Fibroblast of pulmonary artery (primary cell): ENCODE results near the gene OBI1.
A peak's percentile ranks its signal among the peaks of the same experiment; 100 is the strongest.

ENCODE experiments used
- DNase-seq: peaks from one replicate; pipeline ENCODE4 v3.0.0-alpha.2; 2010; ENCODE audit warnings: low read depth
- H3K4me3 ChIP-seq: replicated peaks from 2 replicates; pipeline ENCODE4 v1.5.1; 2011; ENCODE audit warnings: low read depth, mild to moderate bottlenecking, control low read depth, low read length, moderate library complexity
- CTCF ChIP-seq: IDR thresholded peaks from 2 replicates; pipeline ENCODE4 v1.5.1; 2011; ENCODE audit warnings: mild to moderate bottlenecking, control low read depth, low read length, inconsistent platforms; ENCODE audit errors: missing control alignments

Gene OBI1

GRCh38 chr13:78587395-78587794 lies 71.6 kb downstream of the OBI1 start:
- no peak overlapping the region for H3K4me3 ChIP-seq
- DNase-seq, result no peak

GRCh38 chr13:78586706-78587105 lies 72.2 kb downstream of the OBI1 start:
- peak; percentile 23 for TF ChIP-seq CTCF
- H3K4me3 ChIP-seq, result no peak overlapping the region
- DNase-seq, result no peak

More at GRCh38 chr13:78587395-78587794, 71.6 kb downstream of the OBI1 start:
- TF ChIP-seq CTCF, result no peak

DNA sequence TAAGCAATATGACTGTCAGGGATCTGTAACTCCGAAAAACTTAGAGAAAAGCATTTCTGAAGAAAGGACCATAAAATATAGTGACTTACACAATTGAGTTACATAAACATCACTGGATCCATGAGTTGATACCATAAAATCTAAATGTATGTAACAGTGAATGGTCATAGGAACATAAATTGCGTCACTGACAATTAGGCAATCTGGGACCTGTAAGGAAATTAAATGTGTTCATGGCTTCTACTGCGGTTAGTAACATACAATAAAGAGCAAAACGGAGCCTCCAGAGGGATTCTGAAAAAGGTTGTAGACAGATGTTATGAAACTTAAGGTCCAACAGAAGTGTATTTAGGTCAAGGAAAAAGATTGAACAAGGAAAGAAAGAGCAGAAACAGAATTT lies 82.7 kb downstream of the OBI1 start:
- H3K4me3 ChIP-seq, result no peak overlapping the region
- DNase-seq, result no peak
- no peak for TF ChIP-seq CTCF

DNA sequence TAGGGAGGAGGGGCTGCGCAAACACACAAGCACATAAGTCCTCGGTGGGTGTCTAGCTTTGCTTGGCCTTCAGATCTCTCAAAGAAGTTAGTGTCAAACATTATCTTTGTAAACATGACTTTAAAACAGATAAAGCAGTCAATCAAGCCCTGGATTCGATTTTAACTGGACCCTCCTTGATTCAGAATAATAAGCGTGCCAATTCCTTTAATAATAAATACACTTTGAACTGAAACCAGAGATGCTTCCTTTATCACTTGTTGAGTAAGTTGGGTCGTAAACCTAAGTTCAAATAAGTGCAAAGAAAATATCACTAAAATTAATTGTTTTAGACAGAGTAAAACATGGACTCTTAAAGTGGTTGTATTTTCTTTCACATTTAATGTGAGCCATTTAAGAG lies 86.5 kb downstream of the OBI1 start:
- H3K4me3 ChIP-seq, result no peak overlapping the region
- TF ChIP-seq CTCF, result no peak
- no peak for DNase-seq

DNA sequence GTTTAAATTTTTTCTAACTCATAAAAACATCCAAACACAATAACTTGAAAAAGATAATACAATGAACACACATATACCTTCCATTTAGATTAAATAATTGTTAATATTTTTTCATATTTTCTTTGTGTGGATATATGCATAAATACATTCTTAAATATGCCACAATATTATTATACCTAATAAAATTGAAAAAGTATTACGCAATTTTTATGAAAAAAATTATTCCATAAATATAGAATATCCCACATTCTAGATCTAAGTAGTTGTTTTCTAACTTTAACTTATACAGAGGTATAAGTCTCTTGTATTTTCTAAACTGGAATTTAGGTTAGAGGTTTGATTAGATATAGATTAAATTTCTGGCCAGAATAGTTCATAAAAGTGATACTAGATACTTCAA lies 89.9 kb downstream of the OBI1 start:
- DNase-seq, result no peak
- H3K4me3 ChIP-seq, result no peak overlapping the region
- no peak for TF ChIP-seq CTCF

DNA sequence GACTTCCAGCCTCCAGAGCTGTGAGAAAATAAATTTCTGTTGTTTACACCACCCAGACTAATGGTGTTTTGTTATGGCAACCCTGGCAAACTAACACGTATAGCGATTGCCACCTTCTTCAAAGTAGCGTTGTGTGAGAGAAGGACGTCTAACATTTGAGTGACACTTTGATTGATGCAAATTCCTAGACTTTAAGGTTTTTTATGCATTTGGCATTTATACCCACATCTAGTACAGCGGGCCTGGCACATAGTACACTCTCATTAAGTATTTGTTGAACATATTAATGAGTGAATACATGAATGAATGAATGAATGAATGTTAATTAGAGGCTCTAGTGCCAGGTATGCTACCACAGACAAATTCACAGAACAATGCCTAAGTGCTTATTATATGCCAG lies 92.3 kb downstream of the OBI1 start:
- TF ChIP-seq CTCF, result no peak
- DNase-seq, result no peak
- H3K4me3 ChIP-seq, result no peak overlapping the region
